ENCODE measurements around the gene C3orf38. TPM values are rescaled to one million over a fixed set of nuclear protein-coding genes. Genes with fewer than 3 reads are reported as not detected.
"Not testable (repeated sequence)": the region's sequence is repeated elsewhere in the genome, so short reads cannot be mapped to it uniquely, and the experiment has no call there.

Gene C3orf38
- total RNA-seq, 2 experiments from 2014 or later: 27.5 TPM

- H3K79me2 ChIP-seq (ENCODE audit: insufficient read depth, low read depth, low read length): no peaks in the 10 kb centered on the region
- no peak overlapping the region for H3K27ac ChIP-seq (ENCODE audit: low read depth, low read length, poor library complexity, severe bottlenecking)
- TF ChIP-seq EZH2phosphoT487 (IDR thresholded peaks at IDR 0.05; ENCODE audit: borderline replicate concordance, low read depth, low read length): no peak
- TF ChIP-seq CTCF (conservative IDR thresholded peaks at IDR 0.05; ENCODE audit: low read length): no peak
- CTCF ChIA-PET (ENCODE audit: unreplicated experiment): no interaction called here
- intact Hi-C loops (cut with micrococcal nuclease; ENCODE audit: unreplicated experiment): no loop called here
- no peak for DNase-seq (ENCODE audit: low spot score)
- H3K4me1 ChIP-seq (ENCODE audit: insufficient read depth, low read length, poor library complexity, severe bottlenecking): no peaks in the 10 kb centered on the region
- no peak overlapping the region for H3K4me2 ChIP-seq (ENCODE audit: low read length)
- H3K9me3 ChIP-seq (ENCODE audit: low read length): no peaks in the 10 kb centered on the region
- POLR2A ChIA-PET: no interaction called here
- H3K36me3 ChIP-seq (ENCODE audit: insufficient read depth, low read length): peaks cover 39% of the 10 kb centered on the region
- H3K4me3 ChIP-seq (ENCODE audit: low read depth, low read length, poor library complexity, severe bottlenecking): no peak overlapping the region
- H3K9me2 ChIP-seq (ENCODE audit: insufficient read depth, low read length): no peaks in the 10 kb centered on the region
- H4K20me1 ChIP-seq (ENCODE audit: insufficient read depth, low read length): peaks cover 5% of the 10 kb centered on the region; the same call in 1 of the 2 replicates
- no TSS peak for BruUV-seq (replicated peaks)
- H2AFZ ChIP-seq (ENCODE audit: low read length): no peak overlapping the region
Measured at GRCh38 chr3:88117683-88118082, 32.1 kb upstream of the C3orf38 start.

DNA sequence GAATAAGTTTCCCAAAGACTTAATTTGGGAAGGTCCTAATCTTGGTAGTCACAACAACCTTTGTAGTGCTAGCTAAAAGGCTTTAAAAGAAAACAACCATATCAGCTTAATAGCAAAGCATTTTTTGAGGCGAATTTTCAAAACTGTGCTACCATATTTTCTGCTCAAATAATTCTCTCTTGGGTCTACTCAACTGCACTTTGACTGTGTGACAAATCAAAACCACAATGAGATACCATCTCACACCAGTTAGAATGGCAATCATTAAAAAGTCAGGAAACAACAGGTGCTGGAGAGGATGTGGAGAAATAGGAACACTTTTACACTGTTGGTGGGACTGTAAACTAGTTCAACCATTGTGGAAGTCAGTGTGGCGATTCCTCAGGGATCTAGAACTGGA, 31.2 kb upstream of the C3orf38 start:
- CTCF ChIA-PET (ENCODE audit: unreplicated experiment); POLR2A ChIA-PET; H3K4me3 ChIP-seq (ENCODE audit: low read depth, low read length, poor library complexity, severe bottlenecking); intact Hi-C loops (cut with micrococcal nuclease; ENCODE audit: unreplicated experiment); H4K20me1 ChIP-seq (ENCODE audit: insufficient read depth, low read length); H3K79me2 ChIP-seq (ENCODE audit: insufficient read depth, low read depth, low read length); H3K9me3 ChIP-seq (ENCODE audit: low read length); H2AFZ ChIP-seq (ENCODE audit: low read length); H3K4me2 ChIP-seq (ENCODE audit: low read length); H3K4me1 ChIP-seq (ENCODE audit: insufficient read depth, low read length, poor library complexity, severe bottlenecking); H3K9me2 ChIP-seq (ENCODE audit: insufficient read depth, low read length); H3K27ac ChIP-seq (ENCODE audit: low read depth, low read length, poor library complexity, severe bottlenecking); BruUV-seq (replicated peaks); DNase-seq (ENCODE audit: low spot score): not testable (repeated sequence)
- H3K36me3 ChIP-seq (ENCODE audit: insufficient read depth, low read length): peaks cover 39% of the 10 kb centered on the region

DNA sequence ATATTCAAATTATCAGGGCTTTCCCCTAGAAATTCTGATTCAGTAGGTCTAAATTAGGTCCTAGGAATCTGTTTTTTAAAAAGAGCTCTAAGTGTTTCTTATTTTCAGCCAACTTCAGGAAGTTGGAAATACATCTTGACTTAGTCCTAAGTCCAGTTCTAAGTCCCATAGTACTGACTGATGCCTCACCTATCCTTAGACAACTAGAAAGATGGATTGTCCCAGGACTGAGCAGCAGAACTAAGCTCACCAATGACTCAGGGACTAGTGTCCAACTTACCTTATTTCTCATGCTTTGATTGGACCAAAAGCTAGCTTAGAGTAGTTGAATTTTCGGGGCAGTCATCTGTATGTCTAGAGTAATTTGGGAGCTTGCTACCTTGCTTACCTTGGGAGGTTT, 26.2 kb upstream of the C3orf38 start:
- Histone ChIP-seq H3K9me3 (ENCODE audit: low read length) (no peaks in the 10 kb centered on the region), H2AFZ (ENCODE audit: low read length) (no peak overlapping the region), H3K4me1 (ENCODE audit: insufficient read depth, low read length, poor library complexity, severe bottlenecking) (no peaks in the 10 kb centered on the region), H3K4me3 (ENCODE audit: low read depth, low read length, poor library complexity, severe bottlenecking) (no peak overlapping the region), H3K27ac (ENCODE audit: low read depth, low read length, poor library complexity, severe bottlenecking) (no peak overlapping the region), H3K79me2 (ENCODE audit: insufficient read depth, low read depth, low read length) (no peaks in the 10 kb centered on the region), H3K4me2 (ENCODE audit: low read length) (no peak overlapping the region), H4K20me1 (ENCODE audit: insufficient read depth, low read length) (no peaks in the 10 kb centered on the region), H3K36me3 (ENCODE audit: insufficient read depth, low read length) (peaks cover 14% of the 10 kb centered on the region), H3K9me2 (ENCODE audit: insufficient read depth, low read length) (no peaks in the 10 kb centered on the region)
- intact Hi-C loops (cut with micrococcal nuclease; ENCODE audit: unreplicated experiment): no loop called here
- TF ChIP-seq EZH2phosphoT487 (IDR thresholded peaks at IDR 0.05; ENCODE audit: borderline replicate concordance, low read depth, low read length): no peak
- TF ChIP-seq CTCF (conservative IDR thresholded peaks at IDR 0.05; ENCODE audit: low read length): no peak
- CTCF ChIA-PET (ENCODE audit: unreplicated experiment): no interaction called here
- no peak for DNase-seq (ENCODE audit: low spot score)
- POLR2A ChIA-PET: interaction anchor here (0.8 to 1.9 kb wide), 8 partner anchors 9 to 70 kb away, joined by 3 to 7 read pairs (median 4); partner anchors contain the start of genes CGGBP1 and ZNF654
- BruUV-seq (replicated peaks): no TSS peak

All from OCI-LY7 (cell line).